ENCODE data around the gene STAT1. TPM values are rescaled to one million over a fixed set of nuclear protein-coding genes. Genes with fewer than 3 reads are reported as not detected.

STAT1 gene
- total RNA-seq, 1 experiment from 2014 or later, result 60.7 TPM

DNA sequence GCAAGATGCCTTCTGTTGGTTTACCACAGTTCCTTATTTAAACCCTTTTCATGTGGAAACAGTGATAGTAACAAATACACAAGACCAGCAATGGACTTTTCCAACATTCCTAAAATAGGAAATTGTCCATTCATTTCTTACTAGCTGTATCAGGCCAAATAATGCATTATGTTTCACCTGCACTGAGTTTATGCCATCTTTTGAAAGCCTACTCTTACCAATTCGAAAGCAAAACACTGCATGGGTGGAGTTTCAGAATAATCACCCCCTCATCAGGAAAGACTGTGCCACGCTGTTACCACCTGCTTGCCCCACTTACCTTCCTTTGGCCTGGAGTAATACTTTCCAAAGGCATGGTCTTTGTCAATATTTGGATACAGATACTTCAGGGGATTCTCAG lies 37.5 kb downstream of the STAT1 start:
- RAD21 ChIA-PET (ENCODE audit: low non-redundant PET in 1 of 2, low total read pairs in 2 of 2, uncharacterized antibody in 2 of 2, unreplicated experiment in 2 of 2), result no interaction called here
- peaks cover 82 to 83% of the 10 kb centered on the region in 2 experiments for H3K36me3 ChIP-seq (ENCODE audit: control insufficient read depth in 1 of 2, insufficient read depth in 2 of 2, low read length in 2 of 2)

More for the DNA sequence above, 37.5 kb downstream of the STAT1 start:
- Histone ChIP-seq H3K4me1 (ENCODE audit: control insufficient read depth in 1 of 2, insufficient read depth in 2 of 2, low read length in 2 of 2) (no peaks in the 10 kb centered on the region), H3K9me3 (ENCODE audit: control insufficient read depth in 1 of 2, insufficient read depth in 1 of 2, low read depth in 1 of 2, low read length in 2 of 2) (no peaks in the 10 kb centered on the region), H2AFZ (ENCODE audit: low read depth, low read length, poor library complexity, severe bottlenecking) (no peak overlapping the region), H3K27me3 (ENCODE audit: insufficient read depth, low read length) (no peaks in the 10 kb centered on the region), H3K4me2 (ENCODE audit: low read length) (no peak overlapping the region), H3K79me2 (ENCODE audit: insufficient read depth, low read length) (no peaks in the 10 kb centered on the region), H3K27ac (ENCODE audit: low read depth, low read length) (no peak overlapping the region), H3K4me3 (replicated peaks in 1 of 2; ENCODE audit: low read depth in 1 of 2, low read length in 2 of 2) (no peak overlapping the region), H3K9me2 (ENCODE audit: insufficient read depth) (no peaks in the 10 kb centered on the region), H3K9ac (ENCODE audit: low read length) (no peak overlapping the region), H4K20me1 (ENCODE audit: insufficient read depth) (no peaks in the 10 kb centered on the region)
- ChIA-PET CTCF (no interaction called here), POLR2A (no interaction called here)
- BruUV-seq (replicated peaks), result no TSS peak
- ATAC-seq (no peak), DNase-seq (ENCODE audit: low read depth, low spot score) (no peak)
- intact Hi-C loops (cut with micrococcal nuclease), result no loop called here
- no peak for TF ChIP-seq ZFX (IDR thresholded peaks at IDR 0.05)
- no peak for TF ChIP-seq SRF (IDR thresholded peaks at IDR 0.05; ENCODE audit: low read depth)
- TF ChIP-seq ELF1 (IDR thresholded peaks at IDR 0.05; ENCODE audit: borderline replicate concordance, low read depth), result no peak
- TF ChIP-seq, protein P1, sequence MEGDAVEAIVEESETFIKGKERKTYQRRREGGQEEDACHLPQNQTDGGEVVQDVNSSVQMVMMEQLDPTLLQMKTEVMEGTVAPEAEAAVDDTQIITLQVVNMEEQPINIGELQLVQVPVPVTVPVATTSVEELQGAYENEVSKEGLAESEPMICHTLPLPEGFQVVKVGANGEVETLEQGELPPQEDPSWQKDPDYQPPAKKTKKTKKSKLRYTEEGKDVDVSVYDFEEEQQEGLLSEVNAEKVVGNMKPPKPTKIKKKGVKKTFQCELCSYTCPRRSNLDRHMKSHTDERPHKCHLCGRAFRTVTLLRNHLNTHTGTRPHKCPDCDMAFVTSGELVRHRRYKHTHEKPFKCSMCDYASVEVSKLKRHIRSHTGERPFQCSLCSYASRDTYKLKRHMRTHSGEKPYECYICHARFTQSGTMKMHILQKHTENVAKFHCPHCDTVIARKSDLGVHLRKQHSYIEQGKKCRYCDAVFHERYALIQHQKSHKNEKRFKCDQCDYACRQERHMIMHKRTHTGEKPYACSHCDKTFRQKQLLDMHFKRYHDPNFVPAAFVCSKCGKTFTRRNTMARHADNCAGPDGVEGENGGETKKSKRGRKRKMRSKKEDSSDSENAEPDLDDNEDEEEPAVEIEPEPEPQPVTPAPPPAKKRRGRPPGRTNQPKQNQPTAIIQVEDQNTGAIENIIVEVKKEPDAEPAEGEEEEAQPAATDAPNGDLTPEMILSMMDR (IDR thresholded peaks at IDR 0.05 in 2 of 3, conservative IDR thresholded peaks at IDR 0.05 in 1 of 3; ENCODE audit: borderline replicate concordance in 1 of 3, insufficient read depth in 1 of 3, low read depth in 2 of 3, low read length in 2 of 3), result no peak
- TF ChIP-seq MAX (IDR thresholded peaks at IDR 0.05), result no peak
- no peak for TF ChIP-seq EZH2 (IDR thresholded peaks at IDR 0.05)
- TF ChIP-seq, protein P2, sequence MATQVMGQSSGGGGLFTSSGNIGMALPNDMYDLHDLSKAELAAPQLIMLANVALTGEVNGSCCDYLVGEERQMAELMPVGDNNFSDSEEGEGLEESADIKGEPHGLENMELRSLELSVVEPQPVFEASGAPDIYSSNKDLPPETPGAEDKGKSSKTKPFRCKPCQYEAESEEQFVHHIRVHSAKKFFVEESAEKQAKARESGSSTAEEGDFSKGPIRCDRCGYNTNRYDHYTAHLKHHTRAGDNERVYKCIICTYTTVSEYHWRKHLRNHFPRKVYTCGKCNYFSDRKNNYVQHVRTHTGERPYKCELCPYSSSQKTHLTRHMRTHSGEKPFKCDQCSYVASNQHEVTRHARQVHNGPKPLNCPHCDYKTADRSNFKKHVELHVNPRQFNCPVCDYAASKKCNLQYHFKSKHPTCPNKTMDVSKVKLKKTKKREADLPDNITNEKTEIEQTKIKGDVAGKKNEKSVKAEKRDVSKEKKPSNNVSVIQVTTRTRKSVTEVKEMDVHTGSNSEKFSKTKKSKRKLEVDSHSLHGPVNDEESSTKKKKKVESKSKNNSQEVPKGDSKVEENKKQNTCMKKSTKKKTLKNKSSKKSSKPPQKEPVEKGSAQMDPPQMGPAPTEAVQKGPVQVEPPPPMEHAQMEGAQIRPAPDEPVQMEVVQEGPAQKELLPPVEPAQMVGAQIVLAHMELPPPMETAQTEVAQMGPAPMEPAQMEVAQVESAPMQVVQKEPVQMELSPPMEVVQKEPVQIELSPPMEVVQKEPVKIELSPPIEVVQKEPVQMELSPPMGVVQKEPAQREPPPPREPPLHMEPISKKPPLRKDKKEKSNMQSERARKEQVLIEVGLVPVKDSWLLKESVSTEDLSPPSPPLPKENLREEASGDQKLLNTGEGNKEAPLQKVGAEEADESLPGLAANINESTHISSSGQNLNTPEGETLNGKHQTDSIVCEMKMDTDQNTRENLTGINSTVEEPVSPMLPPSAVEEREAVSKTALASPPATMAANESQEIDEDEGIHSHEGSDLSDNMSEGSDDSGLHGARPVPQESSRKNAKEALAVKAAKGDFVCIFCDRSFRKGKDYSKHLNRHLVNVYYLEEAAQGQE (IDR thresholded peaks at IDR 0.05; ENCODE audit: low read depth), result no peak
- TF ChIP-seq EGR1 (IDR thresholded peaks at IDR 0.05; ENCODE audit: low read depth), result no peak
- no peak for TF ChIP-seq POLR2A (IDR thresholded peaks at IDR 0.05; ENCODE audit: borderline replicate concordance, extremely low read depth, insufficient read depth, insufficient read length)
- TF ChIP-seq ZNF274 (IDR thresholded peaks at IDR 0.05; ENCODE audit: low read depth, low read length), result no peak
- TF ChIP-seq SIN3A (IDR thresholded peaks at IDR 0.05; ENCODE audit: low read depth), result no peak
- no peak for TF ChIP-seq RAD21 (IDR thresholded peaks at IDR 0.05; ENCODE audit: low read depth)
- TF ChIP-seq, protein P3, sequence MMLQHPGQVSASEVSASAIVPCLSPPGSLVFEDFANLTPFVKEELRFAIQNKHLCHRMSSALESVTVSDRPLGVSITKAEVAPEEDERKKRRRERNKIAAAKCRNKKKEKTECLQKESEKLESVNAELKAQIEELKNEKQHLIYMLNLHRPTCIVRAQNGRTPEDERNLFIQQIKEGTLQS (IDR thresholded peaks at IDR 0.05), result no peak
- no peak for TF ChIP-seq JUND (IDR thresholded peaks at IDR 0.05)
- no peak for TF ChIP-seq EZH2phosphoT487 (IDR thresholded peaks at IDR 0.05; ENCODE audit: borderline replicate concordance)
- no peak for TF ChIP-seq CBX3 (IDR thresholded peaks at IDR 0.05; ENCODE audit: low read depth)
- TF ChIP-seq ZBTB33 (IDR thresholded peaks at IDR 0.05; ENCODE audit: extremely low read depth, insufficient replicate concordance, low read length), result no peak
- no peak for TF ChIP-seq FOSL1 (IDR thresholded peaks at IDR 0.05; ENCODE audit: low read depth)
- TF ChIP-seq TCF7L2 (IDR thresholded peaks at IDR 0.05; ENCODE audit: borderline replicate concordance, extremely low read depth, insufficient read depth, insufficient read length), result no peak
- TF ChIP-seq YY1 (IDR thresholded peaks at IDR 0.05; ENCODE audit: extremely low read depth, insufficient replicate concordance, low read depth, low read length), result no peak

Data from HCT116 (cell line).